Parathyroid adenoma (tissue), 2 donors: ENCODE results near the gene CLDN20.

Source experiments
- H2AFZ ChIP-seq: fragments of 300-600 bp; sonication (generic); one replicate; pipeline ENCODE4 v1.7.0; 2017; ENCODE audit warnings: antibody characterized with exemption, mild to moderate bottlenecking
- H3K27ac ChIP-seq: fragments of 300-600 bp; sonication (generic); one replicate; pipeline ENCODE4 v1.7.0; 2017
- H3K27me3 ChIP-seq: fragments of 300-600 bp; sonication (generic); one replicate; pipeline ENCODE4 v1.7.0; 2017; ENCODE audit warnings: low read length; ENCODE audit not compliant: control insufficient read depth, insufficient read depth
- H3K36me3 ChIP-seq: fragments of 300-600 bp; sonication (generic); one replicate; pipeline ENCODE4 v1.7.0; 2017; ENCODE audit warnings: low read length; ENCODE audit not compliant: control insufficient read depth, insufficient read depth
- H3K4me1 ChIP-seq: fragments of 300-600 bp; sonication (generic); one replicate; pipeline ENCODE4 v1.7.0; 2017; ENCODE audit warnings: control low read depth
- H3K4me2 ChIP-seq: fragments of 300-600 bp; sonication (generic); one replicate; pipeline ENCODE4 v1.7.0; 2017; ENCODE audit warnings: low read length
- H3K4me3 ChIP-seq: fragments of 300-600 bp; sonication (generic); one replicate; pipeline ENCODE4 v1.7.0; 2017; ENCODE audit warnings: low read depth, low read length
- H3K79me2 ChIP-seq: fragments of 300-600 bp; sonication (generic); one replicate; pipeline ENCODE4 v1.7.0; 2017; ENCODE audit warnings: control low read depth
- H3K9ac ChIP-seq: fragments of 300-600 bp; sonication (generic); one replicate; pipeline ENCODE4 v1.7.0; 2017; ENCODE audit warnings: mild to moderate bottlenecking
- H3K9me3 ChIP-seq: fragments of 300-600 bp; sonication (generic); one replicate; pipeline ENCODE4 v1.7.0; 2017; ENCODE audit warnings: low read length; ENCODE audit not compliant: control insufficient read depth
- CTCF ChIP-seq: fragments of 300-600 bp; sonication (generic); IDR thresholded peaks from one replicate; pipeline ENCODE4 v1.7.0; 2017; ENCODE audit warnings: antibody characterized with exemption, mild to moderate bottlenecking
- donor health status: primary hyperparathyroidism.

CLDN20 gene

DNA sequence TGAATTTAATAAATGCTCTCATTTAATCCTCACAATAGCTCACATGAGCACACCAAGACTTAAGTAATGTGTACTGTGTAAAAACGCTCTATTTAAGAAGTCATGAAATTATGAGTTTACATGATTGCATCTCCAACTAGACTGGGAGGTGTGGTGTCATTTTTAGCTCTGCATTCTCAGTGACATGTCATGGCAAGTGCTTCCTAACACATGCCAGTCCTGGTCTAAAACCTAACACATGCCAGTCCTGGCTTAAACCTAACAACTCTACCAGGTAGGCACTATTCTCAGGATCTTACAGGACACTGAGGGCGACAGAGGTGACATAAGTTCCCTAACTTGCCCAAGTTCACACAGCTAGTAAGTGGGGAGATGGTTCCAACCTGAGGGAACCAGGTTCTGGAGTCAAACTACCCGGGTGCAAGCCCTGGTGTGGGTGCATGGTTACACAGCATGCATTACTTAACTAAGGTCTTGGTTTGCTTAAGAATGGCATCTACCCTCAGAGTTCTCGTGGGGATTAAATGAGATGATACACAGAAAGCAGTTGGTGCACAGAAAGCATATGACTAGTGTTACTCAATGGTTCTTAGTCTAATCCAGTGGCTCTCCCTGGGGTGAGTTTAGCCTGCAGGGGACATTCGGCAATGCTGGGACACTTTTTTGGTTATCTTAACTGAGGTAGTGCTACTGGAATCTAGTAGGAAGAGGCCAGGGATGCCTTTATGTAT lies 14.7 kb downstream of the CLDN20 start:
- TF ChIP-seq CTCF: no peak
- no peak overlapping the region for H3K9ac ChIP-seq
- H3K27ac ChIP-seq: no peak overlapping the region
- no peaks in the 10 kb centered on the region for H3K36me3 ChIP-seq
- no peaks in the 10 kb centered on the region for H3K79me2 ChIP-seq
- H2AFZ ChIP-seq: no peak overlapping the region
- H3K4me1 ChIP-seq: no peaks in the 10 kb centered on the region
- no peak overlapping the region for H3K4me2 ChIP-seq
- no peaks in the 10 kb centered on the region for H3K27me3 ChIP-seq
- H3K4me3 ChIP-seq: no peak overlapping the region
- no peaks in the 10 kb centered on the region for H3K9me3 ChIP-seq

- Histone ChIP-seq H3K9ac (no peak overlapping the region), H3K36me3 (no peaks in the 10 kb centered on the region), H3K27me3 (no peaks in the 10 kb centered on the region), H3K9me3 (no peaks in the 10 kb centered on the region), H2AFZ (no peak overlapping the region), H3K4me2 (no peak overlapping the region), H3K4me1 (no peaks in the 10 kb centered on the region), H3K79me2 (no peaks in the 10 kb centered on the region), H3K4me3 (no peak overlapping the region), H3K27ac (no peak overlapping the region)
- no peak for TF ChIP-seq CTCF
Observed at GRCh38 chr6:155284775-155285174, 21.0 kb downstream of the CLDN20 start.

- H3K36me3 ChIP-seq: no peaks in the 10 kb centered on the region
- no peak overlapping the region for H2AFZ ChIP-seq
- no peak for TF ChIP-seq CTCF
- no peaks in the 10 kb centered on the region for H3K79me2 ChIP-seq
- no peak overlapping the region for H3K4me3 ChIP-seq
- no peaks in the 10 kb centered on the region for H3K27me3 ChIP-seq
- no peaks in the 10 kb centered on the region for H3K9me3 ChIP-seq
- H3K27ac ChIP-seq: no peak overlapping the region
- H3K4me2 ChIP-seq: no peak overlapping the region
- no peaks in the 10 kb centered on the region for H3K4me1 ChIP-seq
- no peak overlapping the region for H3K9ac ChIP-seq
Observed at GRCh38 chr6:155287762-155288161, 23.9 kb downstream of the CLDN20 start.

- no peak overlapping the region for H2AFZ ChIP-seq
- H3K9me3 ChIP-seq: no peaks in the 10 kb centered on the region
- no peak overlapping the region for H3K4me2 ChIP-seq
- H3K4me3 ChIP-seq: no peak overlapping the region
- no peaks in the 10 kb centered on the region for H3K36me3 ChIP-seq
- H3K27me3 ChIP-seq: no peaks in the 10 kb centered on the region
- H3K4me1 ChIP-seq: no peaks in the 10 kb centered on the region
- no peak for TF ChIP-seq CTCF
- no peak overlapping the region for H3K9ac ChIP-seq
- no peaks in the 10 kb centered on the region for H3K79me2 ChIP-seq
- H3K27ac ChIP-seq: no peak overlapping the region
Observed at GRCh38 chr6:155290491-155290890, 26.7 kb downstream of the CLDN20 start.

- H3K79me2 ChIP-seq: no peaks in the 10 kb centered on the region
- no peak overlapping the region for H3K4me2 ChIP-seq
- H2AFZ ChIP-seq: no peak overlapping the region
- H3K27ac ChIP-seq: no peak overlapping the region
- no peaks in the 10 kb centered on the region for H3K9me3 ChIP-seq
- H3K4me1 ChIP-seq: no peaks in the 10 kb centered on the region
- no peak overlapping the region for H3K9ac ChIP-seq
- no peaks in the 10 kb centered on the region for H3K27me3 ChIP-seq
- H3K36me3 ChIP-seq: no peaks in the 10 kb centered on the region
- no peak for TF ChIP-seq CTCF
- no peak overlapping the region for H3K4me3 ChIP-seq
Observed at GRCh38 chr6:155291291-155291690, 27.5 kb downstream of the CLDN20 start.
